Activated CD8-positive, alpha-beta memory T cell treated with anti-CD3 and anti-CD28 coated beads for 48 hours (primary cell): Measurements from ENCODE around the gene PDE10A.
"Not testable (repeated sequence)": the region's sequence is repeated elsewhere in the genome, so short reads cannot be mapped to it uniquely, and the experiment has no call there.

Source experiments
- DNase-seq, 3 experiments: peaks; one replicate each; pipeline ENCODE4 v3.0.0-alpha.2; 2020; ENCODE audit warnings: low read depth in 2 of 3, low spot score in 2 of 3

The PDE10A gene

DNA sequence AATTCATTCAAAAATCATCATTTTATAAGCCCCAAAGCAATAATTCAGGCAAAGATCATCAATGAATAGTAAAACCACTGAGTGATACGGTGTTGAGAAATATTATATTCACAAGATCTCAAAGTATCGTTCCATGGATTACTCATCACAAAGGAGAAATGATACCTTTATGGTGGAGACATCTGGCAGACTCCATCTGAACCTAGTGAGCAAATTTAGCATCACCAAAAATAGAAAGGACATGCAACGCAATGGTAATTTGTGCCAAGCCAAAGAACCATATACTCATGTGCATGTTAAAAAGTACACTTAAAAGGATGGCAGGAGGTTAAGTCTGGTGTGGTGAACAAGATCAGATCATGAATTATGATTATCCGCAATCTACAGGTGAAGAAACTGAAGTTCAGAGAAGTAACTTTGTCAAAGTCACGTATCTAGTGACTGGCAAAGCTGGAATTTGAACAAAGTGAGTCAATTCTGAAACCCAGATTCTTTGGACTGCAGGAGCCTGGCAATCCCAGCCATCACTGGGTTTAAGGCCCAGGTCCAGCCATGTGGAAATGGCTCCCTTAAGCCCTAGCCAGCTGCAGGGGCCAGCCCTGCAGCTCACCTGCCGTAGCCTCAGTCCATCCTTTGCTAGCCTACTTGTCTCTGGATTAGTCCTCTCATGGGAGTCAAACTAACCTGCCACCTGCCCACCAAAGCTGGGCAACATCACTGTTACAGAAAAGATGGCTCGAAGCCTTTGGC, 68.3 kb downstream of the PDE10A start:
- no peak for DNase-seq

DNA sequence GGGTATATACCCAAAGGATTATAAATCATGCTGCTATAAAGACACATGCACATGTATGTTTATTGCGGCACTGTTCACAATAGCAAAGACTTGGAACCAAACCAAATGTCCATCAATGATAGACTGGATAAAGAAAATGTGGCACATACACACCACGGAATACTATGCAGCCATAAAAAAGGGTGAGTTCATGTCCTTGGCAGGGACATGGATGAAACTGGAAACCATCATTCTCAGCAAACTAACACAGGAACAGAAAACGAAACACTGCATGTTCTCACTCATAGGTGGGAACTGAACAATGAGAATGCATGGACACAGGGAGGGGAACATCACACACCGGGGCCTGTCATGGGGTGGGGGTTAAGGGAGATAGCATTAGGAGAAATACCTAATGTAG, 70.1 kb downstream of the PDE10A start:
- not testable (repeated sequence) for DNase-seq

DNA sequence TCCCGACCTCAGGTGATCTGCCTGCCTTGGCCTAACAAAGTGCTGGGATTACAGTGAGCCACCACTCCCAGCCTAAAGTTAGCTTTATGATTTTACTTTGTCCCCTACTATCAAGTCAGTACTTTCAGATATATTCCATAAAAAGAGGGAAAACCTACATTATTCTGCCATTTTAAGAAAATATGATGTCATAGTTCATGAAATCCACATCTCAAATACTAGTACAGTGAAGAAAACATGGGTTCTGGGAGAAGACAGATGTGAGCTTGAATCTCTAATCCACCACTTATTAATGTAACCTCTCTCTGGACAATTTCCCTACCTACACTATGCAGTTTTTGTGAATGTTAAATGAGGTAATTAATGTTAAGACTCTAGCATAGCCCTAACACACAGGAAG, 74.5 kb downstream of the PDE10A start:
- no peak for DNase-seq

DNA sequence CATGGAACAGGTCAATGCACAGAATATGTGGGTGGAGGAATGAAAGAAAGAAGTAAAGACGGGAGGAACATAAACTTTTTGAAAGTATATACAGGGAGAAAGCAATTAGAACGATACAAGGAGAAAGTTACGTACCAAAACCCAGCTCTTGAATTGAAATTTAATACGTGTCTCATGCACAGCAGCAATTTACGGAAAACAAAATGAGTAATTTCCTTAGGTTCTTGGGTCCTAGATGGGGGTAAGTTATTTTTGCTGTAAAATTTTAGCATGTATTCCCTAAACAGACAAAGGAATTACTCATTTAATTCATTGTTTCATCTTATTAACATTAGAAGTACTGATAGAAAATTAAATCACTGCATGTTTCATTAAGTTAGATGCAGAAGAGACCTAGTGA, 75.8 kb downstream of the PDE10A start:
- DNase-seq = no peak

DNA sequence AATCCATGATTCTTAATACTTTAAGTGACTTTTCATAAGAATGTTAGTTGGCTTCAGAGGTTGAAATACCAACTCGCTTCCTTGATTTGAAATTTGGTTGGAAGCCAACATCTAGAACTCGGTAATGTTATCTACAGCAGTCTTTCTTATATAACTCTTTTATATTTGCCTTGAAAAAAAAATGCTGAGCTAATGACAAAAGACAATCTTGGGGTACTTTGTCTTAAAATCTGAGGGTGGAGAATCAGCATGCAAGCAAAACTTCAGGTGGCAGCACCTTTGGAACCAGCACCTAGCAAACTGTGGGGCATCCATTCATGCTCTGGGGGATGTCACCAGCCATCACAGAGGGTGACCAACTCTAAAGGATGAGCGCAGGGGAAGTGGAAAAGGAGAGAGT, 76.3 kb downstream of the PDE10A start:
- no peak for DNase-seq

DNA sequence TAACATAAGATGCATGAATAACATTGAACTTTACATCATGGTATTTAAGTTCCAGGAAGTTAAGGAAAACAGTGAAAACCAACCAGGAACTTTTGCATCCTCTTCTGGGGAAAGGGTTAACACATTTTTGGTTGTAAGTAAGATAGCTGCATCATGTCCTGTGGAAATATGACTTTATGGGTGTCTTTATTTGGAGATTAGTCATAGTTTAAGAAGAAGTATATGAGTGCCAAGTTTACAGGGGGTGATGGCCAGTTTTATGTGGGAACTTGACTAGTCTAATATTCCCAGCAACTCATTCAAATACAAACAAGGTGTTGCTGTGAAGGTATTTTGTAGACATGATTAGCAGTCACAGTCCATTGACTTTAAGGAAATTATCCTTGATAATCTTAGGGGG, 78.0 kb downstream of the PDE10A start:
- no peak for DNase-seq

DNA sequence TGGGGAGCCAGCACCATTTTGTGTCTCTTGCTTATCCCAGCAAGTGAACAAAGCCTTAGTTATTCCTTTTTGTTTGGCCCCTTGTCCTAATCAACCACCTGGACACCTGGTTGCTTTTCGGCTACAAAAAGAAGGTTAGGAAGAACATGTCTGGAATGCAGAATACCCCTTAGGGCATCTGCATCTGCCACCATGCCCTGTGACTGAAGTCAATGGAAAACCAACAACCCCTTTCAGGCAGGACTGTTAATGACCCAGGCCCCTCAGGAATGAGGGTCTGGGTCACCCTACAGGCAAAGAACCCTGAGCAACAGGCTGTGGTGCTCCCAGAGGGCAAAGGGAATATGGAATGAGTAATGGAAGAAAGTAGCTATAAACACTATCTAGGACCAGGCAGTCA, 78.5 kb downstream of the PDE10A start:
- no peak for DNase-seq

DNA sequence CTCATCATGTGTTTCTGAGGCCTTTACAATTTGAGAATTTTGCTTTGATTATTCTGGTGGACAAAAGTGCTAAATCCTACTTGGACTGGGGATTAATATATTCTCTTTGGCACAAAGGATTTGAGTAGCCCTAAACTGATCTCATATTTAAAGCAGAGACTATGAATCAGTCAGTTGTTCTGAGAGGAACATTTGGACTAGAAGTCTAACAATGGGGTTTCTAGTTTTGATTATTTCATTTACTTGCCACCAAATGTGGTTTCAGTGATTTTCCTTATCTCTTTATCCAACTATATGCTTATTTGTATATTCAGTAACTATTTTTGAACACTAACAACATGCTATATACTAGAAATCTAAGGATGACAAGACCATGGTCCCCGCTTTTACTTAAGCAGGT, 81.4 kb downstream of the PDE10A start:
- DNase-seq = no peak

DNA sequence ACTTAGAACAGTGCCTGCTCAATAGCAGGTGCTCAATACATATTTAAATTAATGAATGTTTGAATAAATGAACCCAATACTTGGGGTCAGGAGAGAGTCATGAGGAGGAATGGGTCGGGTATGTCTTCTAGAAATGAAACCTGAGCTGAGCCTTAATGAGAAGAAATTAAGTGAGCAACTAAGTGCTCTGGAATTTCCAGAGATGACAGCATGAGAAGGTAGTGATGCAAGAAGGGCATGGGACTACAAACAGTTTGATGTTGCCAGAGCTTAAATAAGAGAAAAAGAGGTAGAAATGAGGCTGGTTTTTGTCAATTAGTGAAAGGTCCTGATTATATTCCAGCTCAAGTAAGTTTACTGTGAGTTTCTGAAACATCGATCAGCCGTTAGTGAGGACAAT, 82.9 kb downstream of the PDE10A start:
- no peak for DNase-seq

DNA sequence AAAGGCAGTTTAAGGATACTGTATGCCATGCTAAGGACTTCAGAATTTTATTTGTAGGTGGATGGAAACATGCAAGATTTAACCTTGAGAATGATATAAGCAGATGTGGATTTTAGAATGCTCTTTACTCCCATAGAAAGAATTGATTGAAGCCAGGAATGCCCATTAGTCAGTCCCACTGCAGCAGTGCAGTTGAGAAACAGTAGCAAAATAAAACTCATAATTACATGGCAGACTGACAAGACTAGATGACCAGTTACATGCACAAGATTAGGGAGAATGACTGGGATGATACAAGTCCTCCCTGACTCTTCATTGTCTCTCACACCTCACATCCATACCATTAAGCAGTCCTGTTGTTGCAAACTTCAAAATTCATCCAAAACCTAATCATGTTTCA, 83.9 kb downstream of the PDE10A start:
- DNase-seq = no peak

DNA sequence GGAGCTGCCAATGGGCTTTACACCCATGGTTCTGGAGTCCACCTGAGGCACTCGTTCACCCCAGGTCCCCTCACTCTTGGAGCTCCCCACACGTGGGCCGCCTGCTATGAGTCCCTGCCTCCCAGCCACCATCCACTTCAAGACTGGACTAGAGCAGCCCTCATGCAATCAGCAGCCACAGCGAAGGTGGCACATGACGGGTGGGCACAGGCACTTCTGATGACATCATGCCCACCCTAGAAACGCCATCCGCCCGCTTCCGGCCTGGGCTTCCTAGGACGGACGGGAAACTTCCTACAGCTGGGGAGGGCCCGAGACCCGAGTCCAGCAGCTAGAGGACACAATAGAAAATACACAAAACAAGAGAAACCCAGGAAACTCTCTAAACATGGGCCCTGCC, 85.5 kb downstream of the PDE10A start:
- no peak for DNase-seq

DNA sequence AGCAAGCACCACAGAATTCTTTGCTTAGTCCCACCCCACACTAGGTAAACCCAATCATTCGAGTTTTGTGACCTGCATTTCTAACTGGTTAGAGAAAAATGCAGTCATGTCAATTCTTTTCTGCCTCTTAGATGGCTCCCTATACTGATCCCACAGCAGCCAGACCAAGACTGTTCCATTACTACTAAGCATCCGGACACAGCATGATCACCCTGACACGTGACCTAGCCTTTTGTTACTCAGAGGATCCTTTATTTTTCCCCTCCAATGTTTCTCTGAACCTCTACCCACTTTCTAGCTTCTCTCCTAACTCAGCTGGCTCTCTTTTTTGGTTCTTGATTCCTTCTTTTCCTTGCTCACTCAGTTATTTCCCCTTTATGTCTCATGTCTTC, 87.9 kb downstream of the PDE10A start:
- no peak for DNase-seq

DNA sequence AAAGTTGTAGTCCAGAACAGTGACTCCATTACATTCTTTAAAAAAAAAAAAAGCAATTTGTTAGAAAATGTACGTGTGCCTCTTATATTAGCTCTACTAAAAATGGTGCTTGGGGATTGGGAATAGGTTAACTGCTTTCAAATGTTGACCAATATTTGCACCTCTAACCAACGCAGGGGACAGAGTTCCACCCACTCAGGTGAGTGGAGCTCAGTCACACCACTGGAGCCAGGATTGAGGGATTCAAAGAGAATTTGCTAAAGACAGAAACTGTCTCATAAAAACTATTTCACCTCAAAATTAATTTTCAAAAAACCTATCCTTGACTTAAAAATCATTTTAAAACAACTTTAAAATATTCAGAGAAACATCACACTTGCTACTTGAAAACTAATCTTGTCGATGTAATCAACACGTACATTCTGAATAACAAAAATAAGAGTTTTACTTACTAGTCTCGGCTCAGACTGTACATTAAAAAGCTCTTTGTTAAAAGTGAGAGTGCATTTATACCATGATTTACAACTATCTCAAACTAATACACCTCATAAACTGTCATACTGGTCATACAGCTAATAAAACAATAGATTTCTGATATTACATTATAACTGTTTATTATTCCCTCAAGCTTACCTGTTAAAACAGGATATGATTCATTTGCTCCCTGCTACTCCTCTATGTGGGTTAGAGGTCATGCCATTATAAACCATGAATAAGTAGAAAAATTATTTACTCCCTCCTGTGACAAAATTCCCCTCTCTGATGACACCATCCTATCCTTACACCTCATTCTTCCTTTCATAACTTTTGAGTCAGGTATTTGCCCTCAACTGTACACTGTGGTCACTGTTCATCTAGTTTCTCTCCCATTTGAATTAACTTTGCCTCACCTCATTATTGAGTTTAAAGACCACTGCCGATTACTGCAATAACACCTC, 88.6 kb downstream of the PDE10A start:
- DNase-seq = no peak

DNA sequence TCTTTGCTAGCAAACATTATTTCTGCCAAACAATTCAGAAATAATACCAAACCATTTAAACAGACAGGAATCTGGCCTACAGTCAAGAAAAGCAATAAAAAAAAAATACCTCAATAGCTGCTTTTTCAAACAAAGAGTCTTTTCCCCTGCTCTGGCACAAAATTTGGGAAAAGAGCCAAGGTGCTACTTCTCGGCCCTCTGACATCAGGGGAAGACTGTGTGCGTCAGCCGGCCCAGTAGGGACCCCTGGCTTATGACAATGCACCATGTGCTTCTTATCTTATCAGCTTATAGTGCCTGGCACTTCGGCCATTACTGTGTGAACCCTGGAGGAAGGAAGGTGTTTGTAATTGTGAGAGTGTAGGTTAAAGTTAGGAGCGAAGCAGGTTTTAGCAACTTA, 89.4 kb downstream of the PDE10A start:
- DNase-seq = no peak

DNA sequence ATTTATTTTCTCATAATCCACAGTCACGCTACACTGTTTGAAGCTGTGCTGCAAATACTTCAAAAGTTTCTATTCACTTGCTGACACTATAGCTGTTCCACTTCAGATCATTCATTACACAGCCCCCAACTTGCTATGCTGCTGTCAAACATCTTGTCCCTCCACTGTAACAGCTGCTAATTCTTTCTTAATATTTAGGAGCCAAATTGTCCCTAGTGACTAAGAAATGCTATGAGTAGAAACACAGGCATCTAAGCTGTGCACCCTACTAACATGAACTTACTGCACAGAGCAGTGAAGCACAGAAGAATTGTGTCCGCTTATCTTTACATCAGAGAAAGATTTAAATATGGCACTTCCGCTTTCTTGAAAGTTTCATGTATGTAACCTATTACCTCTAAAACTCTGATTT, 91.3 kb downstream of the PDE10A start:
- no peak for DNase-seq

DNA sequence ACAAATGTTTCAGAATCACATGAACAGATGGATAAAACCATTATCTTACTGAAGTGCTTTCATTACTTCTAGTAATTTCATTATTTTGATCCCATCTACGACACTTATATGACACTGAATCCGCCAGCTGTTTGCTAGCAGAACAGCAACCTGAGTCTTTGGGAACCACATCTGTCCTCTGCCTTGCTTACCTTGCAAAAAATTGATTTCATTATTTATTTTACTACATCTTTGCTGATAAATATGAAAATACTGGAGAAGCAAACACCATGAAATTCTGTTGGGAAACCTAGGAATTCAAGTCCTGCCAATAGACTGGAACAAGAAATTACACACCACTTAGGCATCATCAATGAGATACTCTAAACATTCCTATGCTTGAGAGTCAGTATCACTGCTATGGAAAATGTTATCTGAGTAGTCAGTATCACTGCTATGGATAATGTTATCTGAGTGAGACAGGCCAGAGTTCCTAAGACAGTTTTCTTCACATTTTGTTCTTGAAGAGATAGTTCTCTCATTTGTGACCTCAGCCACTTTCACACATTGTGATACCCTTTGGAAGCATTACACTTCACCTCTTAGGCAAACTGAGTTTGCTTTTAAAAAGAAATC, 91.9 kb downstream of the PDE10A start:
- DNase-seq = no peak

DNA sequence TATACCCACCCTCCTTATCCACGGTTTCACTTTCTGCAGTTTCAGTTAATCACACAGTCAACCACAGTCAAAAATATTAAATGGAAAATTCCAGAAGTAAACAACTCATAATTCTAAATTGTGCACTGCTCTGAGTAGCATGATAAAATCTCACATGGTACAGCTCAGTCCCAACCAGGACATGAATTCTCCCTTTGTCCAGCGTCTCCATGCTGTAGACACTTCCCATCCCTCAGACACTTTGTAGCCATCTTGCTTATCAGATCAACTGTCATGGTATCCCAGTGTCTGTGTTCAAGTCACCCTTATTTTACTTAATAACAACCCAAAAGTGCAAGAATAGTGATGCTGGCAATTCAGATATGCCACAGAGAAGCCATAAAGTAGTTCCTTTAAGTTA, 94.7 kb downstream of the PDE10A start:
- DNase-seq = no peak

DNA sequence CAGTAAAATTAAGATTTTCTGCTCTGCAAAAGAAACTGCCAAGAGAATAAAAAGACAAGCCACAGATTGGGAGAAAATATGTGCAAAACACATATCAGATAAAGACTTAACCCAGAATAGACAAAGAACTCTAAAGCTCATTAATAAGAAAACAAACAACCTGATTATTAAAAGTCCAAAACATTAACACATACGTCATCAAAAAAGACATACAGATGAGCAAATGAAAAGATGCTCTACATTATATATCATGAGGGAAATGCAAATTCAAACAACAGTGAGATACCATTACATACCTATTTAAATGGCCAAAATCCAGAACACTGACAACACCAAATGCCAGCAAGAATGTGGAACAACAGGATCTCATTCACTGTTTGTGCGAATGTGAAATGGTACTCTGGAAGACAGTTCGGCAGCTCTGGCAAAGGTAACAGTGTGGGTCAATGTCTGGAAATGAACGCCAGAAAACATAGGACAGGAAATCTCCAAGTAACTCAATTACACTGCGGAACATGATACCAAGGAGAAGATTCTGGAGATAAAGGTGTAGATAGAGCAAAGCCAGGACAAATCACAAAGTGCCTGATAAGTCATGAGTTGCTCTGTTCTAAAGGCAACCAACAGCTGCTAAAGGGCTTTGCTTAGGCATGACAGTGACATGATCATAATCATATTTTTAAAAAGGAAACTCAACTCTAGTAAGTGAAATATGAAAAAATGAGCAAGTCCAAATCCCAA, 96.8 kb downstream of the PDE10A start:
- no peak for DNase-seq

DNA sequence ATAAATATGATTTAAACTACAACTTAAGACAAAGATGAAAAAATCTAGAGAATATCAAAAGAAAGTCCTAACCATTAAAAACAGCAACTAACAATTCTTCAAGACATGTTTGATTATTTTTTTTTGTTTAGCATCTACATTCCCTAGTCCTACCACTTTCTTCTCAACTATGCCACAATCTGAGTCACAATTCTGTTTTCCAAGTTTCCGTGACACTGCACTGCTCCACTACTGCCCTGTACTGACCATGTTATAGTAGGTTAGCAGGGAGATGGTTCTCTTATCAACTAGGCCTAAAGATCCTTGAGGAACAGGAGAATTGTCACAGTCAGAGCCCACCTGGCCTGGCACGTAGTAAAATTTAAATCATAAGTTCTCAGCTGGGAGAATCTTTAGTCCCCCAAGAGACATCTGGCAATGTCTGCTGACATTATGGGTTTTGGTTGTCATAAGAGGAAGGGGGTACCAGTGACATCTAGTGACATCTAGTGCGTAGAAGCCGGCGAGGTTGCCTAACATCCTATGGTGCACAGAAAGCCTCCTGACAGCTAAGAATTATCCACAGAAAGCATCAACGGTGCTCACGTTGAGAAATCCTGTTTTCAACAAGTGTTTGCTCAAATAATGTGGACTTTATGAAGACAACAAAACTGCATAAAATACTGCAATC, 100.5 kb downstream of the PDE10A start:
- DNase-seq = no peak

DNA sequence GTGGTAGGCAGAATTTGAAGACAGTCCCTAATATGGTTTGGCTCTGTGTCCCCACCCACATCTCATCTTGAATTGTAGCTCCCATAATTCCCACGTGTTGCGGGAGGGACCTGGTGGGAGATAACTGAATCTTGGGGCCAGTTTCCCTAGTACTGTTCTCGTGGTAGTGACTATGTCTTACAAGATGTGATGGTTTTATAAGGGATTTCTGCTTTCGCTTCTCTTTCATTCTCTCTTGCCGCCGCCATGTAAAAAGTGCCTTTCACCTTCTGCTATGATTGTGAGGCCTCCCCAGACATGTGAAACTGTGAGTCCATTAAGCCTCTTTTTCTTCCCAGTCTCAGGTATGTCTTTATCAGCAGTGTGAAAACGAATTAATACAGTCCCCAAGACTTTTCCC, 103.4 kb downstream of the PDE10A start:
- DNase-seq = no peak

DNA sequence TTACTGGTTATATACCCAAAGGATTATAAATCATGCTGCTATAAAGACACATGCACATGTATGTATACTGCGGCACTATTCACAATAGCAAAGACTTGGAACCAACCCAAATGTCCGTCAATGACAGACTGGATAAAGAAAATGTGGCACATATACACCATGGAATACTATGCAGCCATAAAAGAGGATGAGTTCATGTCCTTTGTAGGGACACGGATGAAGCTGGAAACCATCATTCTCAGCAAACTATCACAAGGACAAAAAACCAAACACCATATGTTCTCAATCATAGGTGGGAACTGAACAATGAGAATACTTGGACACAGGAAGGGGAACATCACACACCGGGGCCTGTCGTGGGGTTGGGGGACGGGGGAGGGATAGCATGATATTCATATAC, 104.9 kb downstream of the PDE10A start:
- not testable (repeated sequence) for DNase-seq
